ENCODE data around the gene GYPC.

Gene GYPC

DNA sequence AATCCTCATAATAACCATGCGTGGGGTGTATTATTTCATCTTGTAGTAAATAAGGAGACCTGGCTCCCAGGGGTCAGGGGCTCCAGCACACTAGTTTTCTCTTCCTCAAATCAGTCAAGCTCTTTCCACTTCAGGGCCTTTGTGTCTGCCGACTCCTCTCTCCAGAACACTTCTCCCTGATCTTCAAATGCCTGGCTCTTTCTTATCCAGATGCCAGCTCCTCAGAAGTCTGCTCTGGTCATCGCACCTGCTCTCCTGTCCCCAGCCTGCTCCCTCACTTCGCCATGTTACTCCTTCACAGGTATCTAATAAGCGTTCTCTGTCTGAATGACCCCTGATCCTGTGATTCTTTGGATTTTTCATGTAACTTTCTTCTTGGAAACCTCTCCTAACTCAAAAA, 62.0 kb downstream of the GYPC start:
- Histone ChIP-seq H3K36me3 (ENCODE audit: insufficient read depth, low read length) (no peaks in the 10 kb centered on the region), H3K4me3 (ENCODE audit: low read length, poor library complexity, severe bottlenecking) (no peak overlapping the region), H3K4me1 (ENCODE audit: insufficient read depth, low read length, poor library complexity, severe bottlenecking) (no peaks in the 10 kb centered on the region), H4K20me1 (ENCODE audit: insufficient read depth, low read length, poor library complexity, severe bottlenecking) (no peaks in the 10 kb centered on the region), H2AFZ (ENCODE audit: low read length) (no peak overlapping the region), H3K9me3 (ENCODE audit: insufficient read depth, low read depth, low read length) (no peaks in the 10 kb centered on the region), H3K9me2 (replicated peaks; ENCODE audit: low read depth, low read length) (no peaks in the 10 kb centered on the region), H3K4me2 (ENCODE audit: low read depth, low read length, poor library complexity, severe bottlenecking) (no peak overlapping the region), H3K27me3 (ENCODE audit: insufficient read depth, low read length, poor library complexity, severe bottlenecking) (no peaks in the 10 kb centered on the region), H3F3A (ENCODE audit: low read depth) (no peaks in the 10 kb centered on the region), H3K79me2 (ENCODE audit: insufficient read depth, low read length) (no peaks in the 10 kb centered on the region), H3K9ac (ENCODE audit: low read depth, low read length, poor library complexity, severe bottlenecking) (no peak overlapping the region)
- TF ChIP-seq EZH2phosphoT487 (IDR thresholded peaks at IDR 0.05; ENCODE audit: borderline replicate concordance) (no peak), CTCF (conservative IDR thresholded peaks at IDR 0.05; ENCODE audit: low read length) (no peak)

GRCh38 chr2:126719191-126719832, 63.4 kb downstream of the GYPC start:
- H3K4me2 ChIP-seq (ENCODE audit: low read depth, low read length, poor library complexity, severe bottlenecking), result no peak overlapping the region
- no peaks in the 10 kb centered on the region for H4K20me1 ChIP-seq (ENCODE audit: insufficient read depth, low read length, poor library complexity, severe bottlenecking)
- no peak overlapping the region for H3K4me3 ChIP-seq (ENCODE audit: low read length, poor library complexity, severe bottlenecking)
- no peaks in the 10 kb centered on the region for H3K4me1 ChIP-seq (ENCODE audit: insufficient read depth, low read length, poor library complexity, severe bottlenecking)
- no peak overlapping the region for H2AFZ ChIP-seq (ENCODE audit: low read length)
- H3K79me2 ChIP-seq (ENCODE audit: insufficient read depth, low read length), result no peaks in the 10 kb centered on the region
- no peaks in the 10 kb centered on the region for H3K9me3 ChIP-seq (ENCODE audit: insufficient read depth, low read depth, low read length)
- TF ChIP-seq EZH2phosphoT487 (IDR thresholded peaks at IDR 0.05; ENCODE audit: borderline replicate concordance) (no peak), CTCF (conservative IDR thresholded peaks at IDR 0.05; ENCODE audit: low read length) (no peak)
- no peak overlapping the region for H3K9ac ChIP-seq (ENCODE audit: low read depth, low read length, poor library complexity, severe bottlenecking)
- H3K9me2 ChIP-seq (replicated peaks; ENCODE audit: low read depth, low read length), result no peaks in the 10 kb centered on the region
- no peaks in the 10 kb centered on the region for H3K27me3 ChIP-seq (ENCODE audit: insufficient read depth, low read length, poor library complexity, severe bottlenecking)
- no peaks in the 10 kb centered on the region for H3F3A ChIP-seq (ENCODE audit: low read depth)
- H3K36me3 ChIP-seq (ENCODE audit: insufficient read depth, low read length), result no peaks in the 10 kb centered on the region

DNA sequence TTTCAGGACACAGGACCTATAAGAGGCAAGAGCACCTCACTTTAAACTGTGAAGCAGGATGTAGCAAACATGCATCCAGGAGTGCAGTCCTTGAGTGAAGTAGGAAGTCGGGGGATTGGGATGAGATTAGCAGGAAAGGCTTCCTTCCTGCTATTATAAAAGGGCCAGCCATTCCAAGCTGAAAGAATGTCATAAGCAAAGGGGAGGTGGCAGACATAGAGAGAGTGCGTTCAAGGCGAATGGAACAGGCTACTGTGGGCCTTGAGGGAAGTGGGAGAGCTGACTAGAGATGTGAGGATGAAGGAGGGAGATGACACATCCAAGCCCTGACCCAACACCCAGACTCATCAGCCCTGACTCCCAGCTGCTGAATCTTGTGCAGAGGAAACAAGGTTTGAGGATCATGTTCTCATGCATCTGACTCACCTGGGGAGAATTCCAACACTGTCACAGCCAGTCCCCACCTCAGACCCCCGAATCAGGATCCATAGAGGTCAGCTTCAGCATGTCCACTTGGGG, 63.9 kb downstream of the GYPC start:
- Histone ChIP-seq H4K20me1 (ENCODE audit: insufficient read depth, low read length, poor library complexity, severe bottlenecking) (no peaks in the 10 kb centered on the region), H3K27me3 (ENCODE audit: insufficient read depth, low read length, poor library complexity, severe bottlenecking) (no peaks in the 10 kb centered on the region), H3K9ac (ENCODE audit: low read depth, low read length, poor library complexity, severe bottlenecking) (no peak overlapping the region), H3K4me1 (ENCODE audit: insufficient read depth, low read length, poor library complexity, severe bottlenecking) (no peaks in the 10 kb centered on the region), H3K4me3 (ENCODE audit: low read length, poor library complexity, severe bottlenecking) (no peak overlapping the region), H3K79me2 (ENCODE audit: insufficient read depth, low read length) (no peaks in the 10 kb centered on the region), H3F3A (ENCODE audit: low read depth) (no peaks in the 10 kb centered on the region), H3K9me2 (replicated peaks; ENCODE audit: low read depth, low read length) (no peaks in the 10 kb centered on the region), H2AFZ (ENCODE audit: low read length) (no peak overlapping the region), H3K36me3 (ENCODE audit: insufficient read depth, low read length) (no peaks in the 10 kb centered on the region), H3K4me2 (ENCODE audit: low read depth, low read length, poor library complexity, severe bottlenecking) (no peak overlapping the region), H3K9me3 (ENCODE audit: insufficient read depth, low read depth, low read length) (0 out of 2 replicates have a peak, but pooled peaks cover 3% of the 10 kb centered on the region)
- TF ChIP-seq EZH2phosphoT487 (IDR thresholded peaks at IDR 0.05; ENCODE audit: borderline replicate concordance) (no peak), CTCF (conservative IDR thresholded peaks at IDR 0.05; ENCODE audit: low read length) (no peak)
